Breast epithelium (tissue), 3 donors: ENCODE results near the gene CFAP58.

Experiments
- CTCF ChIP-seq, 3 donors: fragments of 450-650 bp; IDR thresholded peaks; one replicate each; pipeline ENCODE4 v1.5.1; 2016 to 2017; ENCODE audit warnings: antibody characterized with exemption in 3 of 3, mild to moderate bottlenecking in 3 of 3, moderate library complexity in 3 of 3
- POLR2AphosphoS5 ChIP-seq, 3 donors: sonication (generic); formaldehyde crosslinking; IDR thresholded peaks; one replicate each; pipeline ENCODE4 v1.6.1; 2017; ENCODE audit warnings: antibody characterized with exemption in 3 of 3

GRCh38 chr10:104315486-104315921, 38.1 kb upstream of the CFAP58 start:
- TF ChIP-seq POLR2AphosphoS5 (IDR thresholded peaks at IDR 0.05) (no peak), CTCF (IDR thresholded peaks at IDR 0.05) (no peak)
